Measurements from ENCODE around the gene DHRS12. TPM values are rescaled to one million over a fixed set of nuclear protein-coding genes. Genes with fewer than 3 reads are reported as not detected.

DHRS12 gene
- total and polyA plus RNA-seq, 4 donors: 11.8 to 23.5 (median 14.5) TPM

DNA sequence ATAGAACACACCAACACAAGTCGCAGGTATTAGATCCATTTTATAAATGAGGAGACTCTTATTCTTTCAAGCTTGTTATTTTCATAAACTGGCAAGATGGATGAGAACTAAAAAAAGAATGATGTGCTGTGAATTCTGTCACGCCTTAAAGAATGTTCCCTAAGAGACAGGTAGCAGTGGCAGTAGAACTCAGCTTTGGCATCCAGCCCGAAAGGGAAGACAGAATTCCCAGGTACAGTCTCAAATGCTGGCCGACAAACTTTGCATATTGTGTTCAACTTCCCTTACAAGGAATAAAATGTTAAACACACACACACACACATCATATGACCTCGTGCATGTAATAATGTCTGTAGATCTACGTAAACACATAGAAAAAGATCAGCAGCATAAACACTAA is 37.8 kb upstream of the DHRS12 start:
- no peaks in the 10 kb centered on the region for H3K4me1 ChIP-seq (ENCODE audit: control insufficient read depth in 1 of 2, insufficient read depth in 2 of 2, low read length in 2 of 2)
- H3K9me3 ChIP-seq (ENCODE audit: control insufficient read depth, low read length): no peaks in the 10 kb centered on the region
- H3K27ac ChIP-seq (ENCODE audit: low read depth in 1 of 2, low read length in 2 of 2): no peak overlapping the region
- no peak for ATAC-seq (ENCODE audit: low FRiP score)
- no peak overlapping the region for H3K4me3 ChIP-seq (ENCODE audit: low read length in 2 of 2)
- H3K36me3 ChIP-seq (ENCODE audit: control insufficient read depth in 1 of 2, insufficient read depth in 2 of 2, low read length in 1 of 2): no peaks in the 10 kb centered on the region
- no peak for DNase-seq
- intact Hi-C loops (cut with DNase I): loop anchor here in 1 of 2 donors (10.0 kb wide), 1 partner anchor 283 kb away; the partner anchor contains the start of gene NEK5
- WGBS, 2 donors: 67 to 69% methylated on average over 6 of the region's 6 CpGs
- no peaks in the 10 kb centered on the region for H3K27me3 ChIP-seq (ENCODE audit: control insufficient read depth in 1 of 2, insufficient read depth in 2 of 2, low read length in 1 of 2)

DNA sequence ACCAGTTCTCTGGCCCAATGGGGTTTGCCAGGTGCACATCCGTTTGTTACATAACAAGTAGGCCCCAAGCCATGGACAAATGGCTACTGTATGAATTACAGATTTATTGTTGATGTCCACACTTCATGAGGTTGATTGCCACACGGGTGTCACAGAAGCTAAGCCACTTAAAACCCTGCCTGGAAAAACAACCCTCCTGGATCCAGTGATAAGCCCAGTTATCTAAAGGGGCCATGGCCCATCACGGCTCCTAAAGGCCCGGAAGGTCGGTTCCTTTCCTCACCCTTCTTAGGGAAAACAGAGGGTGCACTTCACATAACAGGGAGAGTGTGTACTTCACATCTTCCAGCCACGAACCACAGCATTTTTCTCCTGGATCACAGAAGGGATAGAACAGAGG is 37.0 kb upstream of the DHRS12 start:
- no peak for ATAC-seq (ENCODE audit: low FRiP score)
- Histone ChIP-seq H3K27me3 (ENCODE audit: control insufficient read depth in 1 of 2, insufficient read depth in 2 of 2, low read length in 1 of 2) (no peaks in the 10 kb centered on the region), H3K27ac (ENCODE audit: low read depth in 1 of 2, low read length in 2 of 2) (no peak overlapping the region), H3K4me1 (ENCODE audit: control insufficient read depth in 1 of 2, insufficient read depth in 2 of 2, low read length in 2 of 2) (no peaks in the 10 kb centered on the region), H3K4me3 (ENCODE audit: low read length in 2 of 2) (no peak overlapping the region), H3K9me3 (ENCODE audit: control insufficient read depth, low read length) (no peaks in the 10 kb centered on the region), H3K36me3 (ENCODE audit: control insufficient read depth in 1 of 2, insufficient read depth in 2 of 2, low read length in 1 of 2) (no peaks in the 10 kb centered on the region)
- intact Hi-C loops (cut with DNase I): loop anchor here in 1 of 2 donors (10.0 kb wide), 1 partner anchor 284 kb away; the partner anchor contains the start of gene NEK5
- WGBS, 2 donors: 90 to 91% methylated on average over 6 of the region's 6 CpGs
- no peak for DNase-seq

DNA sequence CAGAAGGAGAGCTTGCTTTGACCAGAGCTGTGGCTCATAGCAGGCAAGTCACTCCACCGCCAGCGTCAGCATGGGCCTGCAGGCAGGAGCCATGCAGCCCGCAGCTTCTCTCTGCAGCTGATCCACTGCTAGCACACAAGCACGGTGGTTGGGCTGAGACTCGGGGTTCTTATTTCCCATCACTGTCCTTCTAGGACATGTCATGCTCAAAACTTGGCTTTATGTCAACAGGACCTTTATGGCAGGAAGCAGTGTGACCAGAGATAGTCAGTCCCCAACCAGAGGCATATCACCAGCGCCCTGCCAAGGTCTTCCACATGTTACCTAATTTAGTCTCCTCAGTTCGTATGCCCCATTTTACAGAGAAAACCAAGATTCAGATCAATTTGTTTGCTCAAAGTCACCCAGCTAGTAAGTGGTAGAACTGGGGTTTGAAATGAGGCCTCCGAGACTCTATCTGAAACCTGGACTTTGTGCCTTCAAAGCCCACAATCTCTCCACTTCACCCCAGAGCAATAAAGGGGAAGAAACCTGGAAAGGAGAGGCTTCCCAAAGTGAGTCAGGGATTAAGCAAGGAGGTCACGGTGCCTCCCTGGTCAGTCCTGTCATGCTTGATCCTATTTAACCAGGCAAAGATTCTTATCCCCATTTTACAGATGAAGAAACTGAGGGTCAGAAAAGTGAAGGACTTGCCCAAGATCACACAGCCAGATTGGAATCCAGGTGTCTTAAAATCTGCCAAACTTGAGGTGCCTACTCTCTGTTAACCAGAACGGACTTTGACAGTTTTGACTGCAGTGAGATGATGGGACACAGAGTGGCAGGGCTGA is 36.0 kb upstream of the DHRS12 start:
- no peaks in the 10 kb centered on the region for H3K9me3 ChIP-seq (ENCODE audit: control insufficient read depth, low read length)
- DNase-seq (no peak), ATAC-seq (ENCODE audit: low FRiP score) (no peak)
- H3K27me3 ChIP-seq (ENCODE audit: control insufficient read depth in 1 of 2, insufficient read depth in 2 of 2, low read length in 1 of 2): no peaks in the 10 kb centered on the region
- intact Hi-C loops (cut with DNase I): loop anchor here in 1 of 2 donors (10.0 kb wide), 1 partner anchor 285 kb away; the partner anchor contains the start of gene NEK5
- no peaks in the 10 kb centered on the region for H3K4me1 ChIP-seq (ENCODE audit: control insufficient read depth in 1 of 2, insufficient read depth in 2 of 2, low read length in 2 of 2)
- H3K27ac ChIP-seq (ENCODE audit: low read depth in 1 of 2, low read length in 2 of 2): no peak overlapping the region
- 91% methylated on average over 10 of the region's 10 CpGs for WGBS, 2 donors
- no peak overlapping the region for H3K4me3 ChIP-seq (ENCODE audit: low read length in 2 of 2)
- H3K36me3 ChIP-seq (ENCODE audit: control insufficient read depth in 1 of 2, insufficient read depth in 2 of 2, low read length in 1 of 2): no peaks in the 10 kb centered on the region

DNA sequence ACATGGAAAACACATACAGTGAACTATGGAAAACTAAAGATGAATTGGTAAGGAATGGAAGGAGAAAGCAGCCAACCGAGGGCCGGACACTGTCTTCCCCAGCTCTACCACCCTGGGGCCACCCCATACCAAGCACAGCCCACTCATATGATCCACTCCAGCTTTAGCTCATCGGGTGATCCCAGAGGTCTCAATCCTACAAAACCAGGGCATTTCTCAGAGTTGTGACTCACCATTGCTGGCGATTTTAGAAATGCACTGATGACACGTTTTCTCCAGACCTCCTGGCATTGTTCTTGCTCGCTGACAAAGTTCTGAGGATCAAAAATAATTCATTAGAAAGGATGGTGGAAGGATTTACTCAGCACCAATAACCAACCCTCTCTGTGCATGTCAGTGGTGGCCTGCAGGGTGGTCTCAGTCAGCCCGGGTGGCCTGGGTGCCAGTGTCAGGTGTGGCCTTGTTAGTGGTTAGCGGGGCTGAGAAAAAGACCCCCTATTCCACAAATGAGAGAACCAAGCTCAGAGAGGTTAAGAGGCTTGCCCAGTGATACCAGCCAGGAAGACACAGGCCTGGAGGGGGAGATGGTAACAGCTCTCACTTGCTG is 34.4 kb upstream of the DHRS12 start:
- intact Hi-C loops (cut with DNase I): no loop called here
- no peak overlapping the region for H3K27ac ChIP-seq (ENCODE audit: low read depth in 1 of 2, low read length in 2 of 2)

DNA sequence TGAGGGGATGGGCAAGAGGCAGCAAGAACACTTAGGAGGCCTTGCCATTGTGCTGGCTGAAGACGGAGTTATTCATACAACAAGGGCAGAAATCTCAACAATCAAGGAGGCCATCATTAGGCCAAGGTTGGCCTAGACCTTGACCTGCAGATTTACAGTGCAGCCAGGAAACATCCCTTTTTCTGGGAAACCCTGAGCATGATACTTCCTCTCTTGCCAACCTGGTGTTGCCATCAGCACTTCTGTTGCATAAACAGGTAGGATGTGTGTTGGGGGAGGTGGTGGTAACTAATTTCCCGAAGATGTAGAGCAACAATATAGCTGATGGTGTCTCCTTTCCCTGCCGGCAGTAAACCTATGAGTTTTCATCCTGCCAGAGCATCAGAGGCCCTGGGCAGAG is 33.1 kb upstream of the DHRS12 start:
- intact Hi-C loops (cut with DNase I): no loop called here
- ATAC-seq (ENCODE audit: low FRiP score): no peak
- Histone ChIP-seq H3K4me1 (ENCODE audit: control insufficient read depth in 1 of 2, insufficient read depth in 2 of 2, low read length in 2 of 2) (no peaks in the 10 kb centered on the region), H3K27me3 (ENCODE audit: control insufficient read depth in 1 of 2, insufficient read depth in 2 of 2, low read length in 1 of 2) (no peaks in the 10 kb centered on the region), H3K27ac (ENCODE audit: low read depth in 1 of 2, low read length in 2 of 2) (no peak overlapping the region), H3K9me3 (ENCODE audit: control insufficient read depth, low read length) (no peaks in the 10 kb centered on the region), H3K4me3 (ENCODE audit: low read length in 2 of 2) (no peak overlapping the region), H3K36me3 (ENCODE audit: control insufficient read depth in 1 of 2, insufficient read depth in 2 of 2, low read length in 1 of 2) (no peaks in the 10 kb centered on the region)
- 94 to 95% methylated on average over 3 of the region's 3 CpGs for WGBS, 2 donors
- no peak for DNase-seq

More for the DNA sequence above, 34.4 kb upstream of the DHRS12 start:
- Histone ChIP-seq H3K27me3 (ENCODE audit: control insufficient read depth in 1 of 2, insufficient read depth in 2 of 2, low read length in 1 of 2) (no peaks in the 10 kb centered on the region), H3K4me1 (ENCODE audit: control insufficient read depth in 1 of 2, insufficient read depth in 2 of 2, low read length in 2 of 2) (no peaks in the 10 kb centered on the region), H3K36me3 (ENCODE audit: control insufficient read depth in 1 of 2, insufficient read depth in 2 of 2, low read length in 1 of 2) (no peaks in the 10 kb centered on the region), H3K9me3 (ENCODE audit: control insufficient read depth, low read length) (no peaks in the 10 kb centered on the region), H3K4me3 (ENCODE audit: low read length in 2 of 2) (no peak overlapping the region)
- DNase-seq: no peak
- no peak for ATAC-seq (ENCODE audit: low FRiP score)
- WGBS, 2 donors: 74 to 79% methylated on average over 8 of the region's 8 CpGs

DNA sequence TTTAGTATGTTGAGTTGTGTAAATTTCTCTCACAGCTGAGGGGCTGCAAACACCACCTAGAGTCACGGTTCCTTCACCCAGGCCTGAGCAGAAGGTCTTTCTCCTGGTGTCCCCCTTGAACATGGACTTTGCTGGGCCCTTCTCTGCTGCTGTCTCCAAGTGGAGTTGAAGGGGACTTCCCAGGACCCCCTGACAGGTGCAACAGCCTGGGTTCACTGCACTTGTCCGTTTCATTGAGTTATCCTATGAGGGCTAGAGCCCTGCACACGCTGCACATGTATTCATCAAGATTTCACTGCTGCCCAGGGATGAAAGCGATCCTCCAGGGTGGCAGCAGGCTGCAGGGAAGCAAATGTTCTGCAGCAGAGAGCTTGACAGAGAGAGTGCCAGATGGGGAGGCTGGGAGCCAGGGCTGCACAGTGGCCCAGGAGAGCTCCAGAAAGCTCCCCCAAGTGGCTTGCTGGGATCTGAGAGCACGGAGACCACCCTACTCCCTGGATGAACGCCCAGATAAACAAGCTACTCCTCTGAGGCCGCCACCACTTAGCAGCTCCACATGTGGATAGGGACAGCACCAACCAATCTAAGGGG is 30.7 kb upstream of the DHRS12 start:
- WGBS, 2 donors: 59 to 61% methylated on average over 7 of the region's 7 CpGs

DNA sequence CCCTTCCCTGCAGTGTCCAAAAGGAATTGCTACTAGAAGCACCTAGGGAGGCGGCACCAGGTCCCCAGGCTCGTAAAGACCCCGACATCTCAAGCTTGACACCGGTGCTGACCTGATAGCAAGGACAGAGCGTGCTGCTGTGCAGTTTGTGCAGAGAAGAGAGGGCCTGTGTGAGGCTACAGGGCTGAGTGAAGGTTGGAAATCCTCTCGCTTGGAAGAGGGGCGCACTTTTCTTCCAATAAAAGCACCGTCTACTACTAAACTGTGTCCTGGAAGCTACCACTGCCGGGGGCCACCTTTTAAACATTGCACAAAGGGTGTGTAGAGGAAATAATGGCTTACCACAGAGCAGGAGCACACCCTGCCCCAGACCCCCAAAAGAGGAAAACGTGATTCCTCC is 30.0 kb upstream of the DHRS12 start:
- DNase-seq (no peak), ATAC-seq (ENCODE audit: low FRiP score) (no peak)
- H3K9me3 ChIP-seq (ENCODE audit: control insufficient read depth, low read length): no peaks in the 10 kb centered on the region
- no peak overlapping the region for H3K27ac ChIP-seq (ENCODE audit: low read depth in 1 of 2, low read length in 2 of 2)
- no peaks in the 10 kb centered on the region for H3K27me3 ChIP-seq (ENCODE audit: control insufficient read depth in 1 of 2, insufficient read depth in 2 of 2, low read length in 1 of 2)
- 91 to 95% methylated on average over 10 of the region's 10 CpGs for WGBS, 2 donors
- no peaks in the 10 kb centered on the region for H3K36me3 ChIP-seq (ENCODE audit: control insufficient read depth in 1 of 2, insufficient read depth in 2 of 2, low read length in 1 of 2)
- no peak overlapping the region for H3K4me3 ChIP-seq (ENCODE audit: low read length in 2 of 2)
- H3K4me1 ChIP-seq (ENCODE audit: control insufficient read depth in 1 of 2, insufficient read depth in 2 of 2, low read length in 2 of 2): no peaks in the 10 kb centered on the region
- intact Hi-C loops (cut with DNase I): no loop called here

More for the DNA sequence above, 30.7 kb upstream of the DHRS12 start:
- Histone ChIP-seq H3K36me3 (ENCODE audit: control insufficient read depth in 1 of 2, insufficient read depth in 2 of 2, low read length in 1 of 2) (no peaks in the 10 kb centered on the region), H3K9me3 (ENCODE audit: control insufficient read depth, low read length) (no peaks in the 10 kb centered on the region), H3K4me3 (ENCODE audit: low read length in 2 of 2) (no peak overlapping the region), H3K27ac (ENCODE audit: low read depth in 1 of 2, low read length in 2 of 2) (no peak overlapping the region), H3K4me1 (ENCODE audit: control insufficient read depth in 1 of 2, insufficient read depth in 2 of 2, low read length in 2 of 2) (no peaks in the 10 kb centered on the region), H3K27me3 (ENCODE audit: control insufficient read depth in 1 of 2, insufficient read depth in 2 of 2, low read length in 1 of 2) (no peaks in the 10 kb centered on the region)
- intact Hi-C loops (cut with DNase I): no loop called here
- ATAC-seq (ENCODE audit: low FRiP score) (no peak), DNase-seq (no peak)

DNA sequence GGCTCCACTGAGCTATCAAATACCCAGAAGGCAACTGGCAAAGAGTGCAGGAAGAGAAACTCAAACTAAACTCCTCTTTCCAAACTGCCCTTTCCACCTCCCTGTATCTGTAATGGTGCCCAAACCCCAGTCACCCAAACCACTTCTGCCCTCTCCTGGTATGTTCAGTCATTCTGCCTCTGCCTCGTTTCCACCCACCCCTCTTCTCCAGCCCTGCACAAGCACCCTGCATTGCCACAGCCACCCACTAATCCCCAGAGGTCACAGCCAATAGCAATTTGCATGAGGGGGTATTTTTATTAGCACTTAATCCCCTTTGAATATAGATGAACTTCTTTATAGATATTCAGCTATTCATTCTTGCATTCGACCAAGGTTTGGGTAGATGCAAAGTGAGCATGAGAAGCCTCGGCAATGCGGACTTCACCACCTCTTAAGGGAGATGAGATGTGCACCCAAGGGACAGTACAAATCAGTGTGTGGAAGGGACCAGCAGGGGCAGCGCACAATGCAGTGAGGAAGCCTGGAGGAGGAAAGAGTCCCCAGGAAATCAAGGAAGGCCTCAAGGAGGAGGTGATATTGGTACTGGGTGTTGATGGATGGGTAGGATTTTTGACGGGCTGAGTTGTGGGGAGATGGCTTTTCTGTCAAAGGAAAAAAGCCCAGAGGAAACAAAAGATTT is 28.6 kb upstream of the DHRS12 start:
- Histone ChIP-seq H3K9me3 (ENCODE audit: control insufficient read depth, low read length) (no peaks in the 10 kb centered on the region), H3K4me3 (ENCODE audit: low read length in 2 of 2) (no peak overlapping the region), H3K27me3 (ENCODE audit: control insufficient read depth in 1 of 2, insufficient read depth in 2 of 2, low read length in 1 of 2) (no peaks in the 10 kb centered on the region), H3K4me1 (ENCODE audit: control insufficient read depth in 1 of 2, insufficient read depth in 2 of 2, low read length in 2 of 2) (no peaks in the 10 kb centered on the region), H3K27ac (ENCODE audit: low read depth in 1 of 2, low read length in 2 of 2) (no peak overlapping the region), H3K36me3 (ENCODE audit: control insufficient read depth in 1 of 2, insufficient read depth in 2 of 2, low read length in 1 of 2) (no peaks in the 10 kb centered on the region)
- WGBS, 2 donors: 70 to 75% methylated on average over 6 of the region's 6 CpGs
- intact Hi-C loops (cut with DNase I): no loop called here
- DNase-seq (no peak), ATAC-seq (ENCODE audit: low FRiP score) (peak; percentile 70)

Data from aorta (tissue), 5 donors.